Measurements from ENCODE around the gene UVRAG. TPM values are rescaled to one million over a fixed set of nuclear protein-coding genes. Genes with fewer than 3 reads are reported as not detected.
A peak's percentile ranks its signal among the peaks of the same experiment; 100 is the strongest.

UVRAG gene
- total RNA-seq, 1 donor: 28.2 TPM

GRCh38 chr11:76085270-76085669 is 270.3 kb downstream of the UVRAG start:
- Histone ChIP-seq H3K79me2 (ENCODE audit: insufficient read depth, low read length) (no peaks in the 10 kb centered on the region), H3K27me3 (ENCODE audit: insufficient read depth, low read length) (no peaks in the 10 kb centered on the region), H3K4me2 (ENCODE audit: insufficient read depth, low read length) (no peak overlapping the region), H3K4me3 (ENCODE audit: insufficient read depth, low read length) (no peak overlapping the region), H3K27ac (ENCODE audit: low read depth, low read length) (no peak overlapping the region), H4K20me1 (ENCODE audit: insufficient read depth, low read length) (peaks cover 4% of the 10 kb centered on the region), H2AFZ (ENCODE audit: low read length) (no peak overlapping the region), H3K9me3 (ENCODE audit: low read depth, low read length) (no peaks in the 10 kb centered on the region), H3K36me3 (ENCODE audit: insufficient read depth, low read length) (no peaks in the 10 kb centered on the region), H3K4me1 (ENCODE audit: insufficient read depth, low read length) (peaks cover 28% of the 10 kb centered on the region)
- no peak for DNase-seq (ENCODE audit: insufficient read length, low spot score, missing footprints)
- no peak for TF ChIP-seq CTCF (IDR thresholded peaks at IDR 0.05; ENCODE audit: extremely low read depth, low read depth, low read length)

GRCh38 chr11:76086743-76087635 is 272.0 kb downstream of the UVRAG start:
- Histone ChIP-seq H3K4me2 (ENCODE audit: insufficient read depth, low read length) (peak overlapping the region; percentile 34), H3K9me3 (ENCODE audit: low read depth, low read length) (no peaks in the 10 kb centered on the region), H3K36me3 (ENCODE audit: insufficient read depth, low read length) (no peaks in the 10 kb centered on the region), H4K20me1 (ENCODE audit: insufficient read depth, low read length) (peaks cover 4% of the 10 kb centered on the region), H3K4me3 (ENCODE audit: insufficient read depth, low read length) (no peak overlapping the region), H2AFZ (ENCODE audit: low read length) (no peak overlapping the region), H3K79me2 (ENCODE audit: insufficient read depth, low read length) (no peaks in the 10 kb centered on the region), H3K27ac (ENCODE audit: low read depth, low read length) (peak overlapping the region; percentile 84), H3K27me3 (ENCODE audit: insufficient read depth, low read length) (no peaks in the 10 kb centered on the region), H3K4me1 (ENCODE audit: insufficient read depth, low read length) (peaks cover 28% of the 10 kb centered on the region)
- no peak for TF ChIP-seq CTCF (IDR thresholded peaks at IDR 0.05; ENCODE audit: extremely low read depth, low read depth, low read length)
- DNase-seq (ENCODE audit: insufficient read length, low spot score, missing footprints): peak; percentile 76

GRCh38 chr11:76087749-76088148 is 272.7 kb downstream of the UVRAG start:
- H3K79me2 ChIP-seq (ENCODE audit: insufficient read depth, low read length): no peaks in the 10 kb centered on the region
- no peak overlapping the region for H3K4me3 ChIP-seq (ENCODE audit: insufficient read depth, low read length)
- no peak for TF ChIP-seq CTCF (IDR thresholded peaks at IDR 0.05; ENCODE audit: extremely low read depth, low read depth, low read length)
- no peaks in the 10 kb centered on the region for H3K27me3 ChIP-seq (ENCODE audit: insufficient read depth, low read length)
- peaks cover 28% of the 10 kb centered on the region for H3K4me1 ChIP-seq (ENCODE audit: insufficient read depth, low read length)
- H3K27ac ChIP-seq (ENCODE audit: low read depth, low read length): peak overlapping the region; percentile 84
- no peaks in the 10 kb centered on the region for H3K36me3 ChIP-seq (ENCODE audit: insufficient read depth, low read length)
- no peak for DNase-seq (ENCODE audit: insufficient read length, low spot score, missing footprints)
- H3K9me3 ChIP-seq (ENCODE audit: low read depth, low read length): no peaks in the 10 kb centered on the region
- H3K4me2 ChIP-seq (ENCODE audit: insufficient read depth, low read length): no peak overlapping the region
- peaks cover 4% of the 10 kb centered on the region for H4K20me1 ChIP-seq (ENCODE audit: insufficient read depth, low read length)
- no peak overlapping the region for H2AFZ ChIP-seq (ENCODE audit: low read length)

- H4K20me1 ChIP-seq (ENCODE audit: insufficient read depth, low read length): peaks cover 4% of the 10 kb centered on the region
- H3K4me3 ChIP-seq (ENCODE audit: insufficient read depth, low read length): no peak overlapping the region
- H3K27me3 ChIP-seq (ENCODE audit: insufficient read depth, low read length): no peaks in the 10 kb centered on the region
- H3K79me2 ChIP-seq (ENCODE audit: insufficient read depth, low read length): no peaks in the 10 kb centered on the region
- H3K4me2 ChIP-seq (ENCODE audit: insufficient read depth, low read length): no peak overlapping the region
- peaks cover 23% of the 10 kb centered on the region for H3K4me1 ChIP-seq (ENCODE audit: insufficient read depth, low read length)
- TF ChIP-seq CTCF (IDR thresholded peaks at IDR 0.05; ENCODE audit: extremely low read depth, low read depth, low read length): no peak
- H3K9me3 ChIP-seq (ENCODE audit: low read depth, low read length): no peaks in the 10 kb centered on the region
- H3K27ac ChIP-seq (ENCODE audit: low read depth, low read length): no peak overlapping the region
- no peak overlapping the region for H2AFZ ChIP-seq (ENCODE audit: low read length)
- H3K36me3 ChIP-seq (ENCODE audit: insufficient read depth, low read length): no peaks in the 10 kb centered on the region
- DNase-seq (ENCODE audit: insufficient read length, low spot score, missing footprints): no peak
Observed at GRCh38 chr11:76088511-76088910, 273.5 kb downstream of the UVRAG start.

Measured in osteoblast (primary cell).